ENCODE data around the gene PHB1. TPM values are rescaled to one million over a fixed set of nuclear protein-coding genes. Genes with fewer than 3 reads are reported as not detected.

The PHB1 gene
- total and polyA plus RNA-seq, 2 of the 8 experiments (the other 6 are each of a cell fraction or from before 2014, with no cell fraction given) = 386 to 597 TPM

DNA sequence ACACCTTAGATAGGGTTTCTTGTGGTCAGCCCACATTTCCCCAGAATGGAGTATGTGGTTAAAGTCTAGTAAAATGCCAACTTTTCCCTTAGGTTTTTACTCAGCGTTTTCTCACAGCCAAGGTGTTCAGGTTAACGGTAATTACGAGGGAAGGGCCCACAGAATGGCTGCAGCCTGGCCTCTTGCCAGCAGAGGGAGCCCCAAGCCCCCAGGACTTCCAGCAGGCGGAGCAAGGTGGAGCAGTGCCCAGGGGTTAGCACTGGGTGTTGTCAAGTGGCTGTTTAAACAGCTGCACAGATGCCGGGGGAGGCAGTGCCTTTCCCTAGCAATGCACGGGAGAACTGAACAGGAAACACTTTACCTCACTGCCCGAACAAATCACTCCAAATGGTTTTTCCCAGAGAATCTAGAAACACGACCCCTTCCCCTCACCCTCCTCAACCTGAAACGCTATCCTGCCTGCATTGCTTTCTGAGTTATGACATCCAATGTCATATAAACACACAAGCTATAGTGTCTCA lies 6.6 kb downstream of the PHB1 start:
- H4K8ac ChIP-seq (ENCODE audit: extremely low read depth, insufficient read depth, low read length) = no peak overlapping the region
- H3K36me3 ChIP-seq (ENCODE audit: control insufficient read depth in 2 of 4, insufficient read depth in 4 of 4, low read length in 3 of 4) = peaks cover 47 to 90% (median 79%) of the 10 kb centered on the region in 4 experiments
- H4K91ac ChIP-seq (replicated peaks; ENCODE audit: insufficient read length, low read length) = no peak overlapping the region
- no peak overlapping the region for H3K23ac ChIP-seq (ENCODE audit: insufficient read length)
- no peaks in the 10 kb centered on the region for H3K4me1 ChIP-seq (replicated peaks in 1 of 4; ENCODE audit: control insufficient read depth in 3 of 4, insufficient read depth in 4 of 4, low read length in 3 of 4)
- H3K4me2 ChIP-seq (ENCODE audit: insufficient read depth in 1 of 2, low read depth in 2 of 2, low read length in 2 of 2) = no peak overlapping the region
- no peak overlapping the region for H3K27ac ChIP-seq (ENCODE audit: low read depth, low read length)
- H3K79me1 ChIP-seq (ENCODE audit: low read depth, low read length) = peaks cover 2% of the 10 kb centered on the region
- H3K4me3 ChIP-seq (ENCODE audit: extremely low read depth in 1 of 4, insufficient read depth in 2 of 4, low read depth in 3 of 4, low read length in 4 of 4) = no peak overlapping the region
- no peaks in the 10 kb centered on the region for H3K27me3 ChIP-seq (replicated peaks in 1 of 4; ENCODE audit: control insufficient read depth in 3 of 4, extremely low read depth in 1 of 4, insufficient read depth in 3 of 4, low read length in 3 of 4)
- H3K79me2 ChIP-seq (ENCODE audit: control insufficient read depth in 1 of 2, insufficient read depth in 2 of 2, low read length in 2 of 2) = no peaks in the 10 kb centered on the region
- H4K5ac ChIP-seq (ENCODE audit: insufficient read length, low read depth, low read length) = no peak overlapping the region
- no peak overlapping the region for H2AFZ ChIP-seq (ENCODE audit: low read length)
- DNase-seq (ENCODE audit: low read depth in 1 of 2, low spot score in 2 of 2) = peak; percentile 70 to 97
- POLR2A ChIA-PET (ENCODE audit: partially characterized antibody) = interaction anchor here (0.8 to 2.0 kb wide), 6 partner anchors 77 to 150 kb away, joined by 3 to 7 read pairs (median 4); no protein-coding TSS in a partner anchor
- H2BK12ac ChIP-seq (ENCODE audit: low read depth, low read length) = no peak overlapping the region
- no peak overlapping the region for H3K18ac ChIP-seq (ENCODE audit: extremely low read depth, low read length)
- H2BK20ac ChIP-seq (ENCODE audit: low read length) = no peak overlapping the region
- H2BK5ac ChIP-seq (ENCODE audit: low read depth, low read length) = no peak overlapping the region
- 0 out of 2 replicates have a peak, but pooled peaks cover 2% of the 10 kb centered on the region for H3K23me2 ChIP-seq (ENCODE audit: low read depth, low read length)
- no peak overlapping the region for H3K9ac ChIP-seq (replicated peaks in 1 of 4; ENCODE audit: extremely low read depth in 1 of 4, low read depth in 3 of 4, low read length in 3 of 4)
- no peaks in the 10 kb centered on the region for H3K9me3 ChIP-seq (ENCODE audit: insufficient read depth in 2 of 2, low read depth in 1 of 2, low read length in 1 of 2)
- no peak overlapping the region for H3K14ac ChIP-seq (ENCODE audit: insufficient read length)
- CTCF ChIA-PET (ENCODE audit: partially characterized antibody) = interaction anchor here (0.6 to 8.9 kb wide), 55 partner anchors 9 to 546 kb away, joined by 3 to 138 read pairs (median 4); partner anchors contain the start of gene NXPH3
- no peak overlapping the region for H3K56ac ChIP-seq (replicated peaks; ENCODE audit: insufficient read length, low read depth, low read length)
- peaks cover 5 to 10% of the 10 kb centered on the region in 2 experiments for H4K20me1 ChIP-seq (replicated peaks in 1 of 2; ENCODE audit: control insufficient read depth in 1 of 2, insufficient read depth in 2 of 2, low read length in 2 of 2)
- 54% methylated on average over 9 of the region's 9 CpGs; no CpG with 5 or more reads in 1 of the 2 experiments for WGBS, 2 experiments (ENCODE audit: extremely low coverage in 1 of 2, insufficient coverage in 1 of 2, insufficient read length in 1 of 2, insufficient replicate concordance in 2 of 2, low coverage in 1 of 2, low lambda C conversion rate in 2 of 2, missing lambda C conversion rate in 1 of 2)
- no peak overlapping the region for H2AK5ac ChIP-seq (ENCODE audit: low read depth, low read length)
- H3K4ac ChIP-seq (replicated peaks; ENCODE audit: insufficient read length, low read depth, low read length) = no peak overlapping the region
- peak; percentile 42 for FAIRE-seq
- no peak overlapping the region for H2BK15ac ChIP-seq (ENCODE audit: low read length)
- H2BK120ac ChIP-seq (replicated peaks; ENCODE audit: low read depth, low read length) = no peak overlapping the region
- 0 out of 2 replicates have a peak, but pooled peaks have one; percentile 10 for TF ChIP-seq TEAD4 (IDR thresholded peaks at IDR 0.05; ENCODE audit: low read depth, low read length)
- TF ChIP-seq ATF3 (IDR thresholded peaks at IDR 0.05; ENCODE audit: insufficient read depth, low read depth, low read length) = 0 out of 2 replicates have a peak, but pooled peaks have one; percentile 43
- TF ChIP-seq EP300 (IDR thresholded peaks at IDR 0.05; ENCODE audit: borderline replicate concordance in 1 of 2, low read depth in 2 of 2, low read length in 2 of 2) = 0 out of 3 replicates have a peak, but pooled peaks of 1 of the 2 experiments have one; percentile 7
- peak; percentile 95 to 99 (median 99) for TF ChIP-seq CTCF (IDR thresholded peaks at IDR 0.05; ENCODE audit: control extremely low read depth in 1 of 3, insufficient read depth in 1 of 3, low read depth in 1 of 3, low read length in 3 of 3)
- TF ChIP-seq SIN3A (conservative IDR thresholded peaks at IDR 0.05 in 1 of 2, IDR thresholded peaks at IDR 0.05 in 1 of 2; ENCODE audit: low read depth in 1 of 2, low read length in 2 of 2) = peak; percentile 41 to 76; a peak in 1 of 4 replicates
- peak; percentile 55 for TF ChIP-seq YY1 (IDR thresholded peaks at IDR 0.05; ENCODE audit: low read depth, low read length)
- TF ChIP-seq RAD21 (IDR thresholded peaks at IDR 0.05 in 1 of 2, conservative IDR thresholded peaks at IDR 0.05 in 1 of 2; ENCODE audit: low read depth in 2 of 2, low read length in 2 of 2) = peak; percentile 95 to 98
- no peak for TF ChIP-seq CHD2 (IDR thresholded peaks at IDR 0.05; ENCODE audit: low read length)
